Measurements from ENCODE around the gene NXPH3.
A peak's percentile ranks its signal among the peaks of the same experiment; 100 is the strongest.

Gene NXPH3

DNA sequence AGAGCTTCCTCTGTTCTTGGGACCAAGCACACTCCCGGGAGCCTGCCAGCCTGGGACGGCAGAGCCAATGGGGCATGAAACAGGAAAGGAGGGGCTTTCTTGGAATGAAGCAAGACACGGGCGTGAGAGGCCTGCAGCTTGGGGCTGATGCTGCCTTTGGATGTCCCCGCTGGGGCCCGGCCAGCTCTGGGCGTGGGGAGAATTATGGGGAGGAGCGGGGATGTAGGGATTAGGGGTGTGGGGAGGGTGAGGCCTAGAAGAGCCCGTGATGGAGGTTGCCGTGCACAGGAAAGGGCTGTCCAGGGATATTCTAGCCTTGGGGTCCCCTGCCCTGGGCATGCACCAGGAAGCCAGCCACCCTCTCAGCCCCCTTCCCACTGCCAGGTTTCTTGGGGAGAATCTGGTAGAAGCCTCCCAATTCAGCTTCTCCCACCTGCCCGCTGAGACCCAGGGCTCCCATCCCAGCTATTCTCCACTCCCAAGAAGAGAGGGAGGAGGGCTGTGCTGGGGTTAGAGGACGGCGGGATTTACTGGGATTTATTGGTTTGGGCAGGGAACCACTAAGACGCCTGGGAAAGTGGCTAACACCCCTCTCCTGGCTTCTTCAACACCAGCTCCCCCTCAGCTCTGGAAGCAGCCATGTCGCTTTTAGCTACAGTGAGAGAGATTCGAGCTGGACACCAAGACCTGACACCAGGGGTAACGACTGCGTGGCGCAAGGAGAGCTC lies 20.0 kb upstream of the NXPH3 start:
- no peak for DNase-seq

DNA sequence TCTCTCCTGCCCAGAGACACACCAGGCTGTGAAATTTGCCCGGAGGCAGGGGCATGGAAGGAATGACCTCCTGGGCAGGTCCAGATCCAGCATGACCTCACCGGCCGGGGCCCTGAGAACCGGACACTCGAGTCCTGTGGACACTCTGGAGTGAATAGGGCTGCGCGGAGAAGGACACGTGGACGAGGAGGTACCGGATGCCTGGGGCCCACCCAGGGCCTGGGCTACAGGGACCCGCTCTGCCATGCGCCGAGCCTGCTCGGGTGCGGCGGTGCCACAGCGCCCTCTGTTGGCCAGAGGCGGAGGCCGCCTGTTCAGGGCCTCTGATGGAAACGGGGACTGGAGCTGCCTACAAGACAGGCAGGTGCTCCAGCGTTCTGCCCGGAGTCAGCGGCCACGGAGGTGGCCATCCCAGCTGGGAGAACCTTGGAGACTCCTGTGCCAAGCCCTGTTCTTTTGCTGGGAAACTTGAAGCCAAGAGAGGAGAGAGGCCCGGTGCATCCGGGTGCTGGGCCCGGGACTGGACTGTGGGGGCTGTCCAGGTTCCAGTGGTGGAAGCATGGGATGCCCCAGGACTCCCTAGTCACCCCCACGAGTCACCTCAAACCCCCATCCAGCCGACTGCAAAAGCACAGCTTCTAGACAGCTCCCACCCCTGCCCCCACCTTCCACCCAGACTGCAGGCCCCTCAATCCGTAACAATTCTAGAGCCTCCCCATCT lies 19.3 kb upstream of the NXPH3 start:
- DNase-seq, result peak; percentile 41

DNA sequence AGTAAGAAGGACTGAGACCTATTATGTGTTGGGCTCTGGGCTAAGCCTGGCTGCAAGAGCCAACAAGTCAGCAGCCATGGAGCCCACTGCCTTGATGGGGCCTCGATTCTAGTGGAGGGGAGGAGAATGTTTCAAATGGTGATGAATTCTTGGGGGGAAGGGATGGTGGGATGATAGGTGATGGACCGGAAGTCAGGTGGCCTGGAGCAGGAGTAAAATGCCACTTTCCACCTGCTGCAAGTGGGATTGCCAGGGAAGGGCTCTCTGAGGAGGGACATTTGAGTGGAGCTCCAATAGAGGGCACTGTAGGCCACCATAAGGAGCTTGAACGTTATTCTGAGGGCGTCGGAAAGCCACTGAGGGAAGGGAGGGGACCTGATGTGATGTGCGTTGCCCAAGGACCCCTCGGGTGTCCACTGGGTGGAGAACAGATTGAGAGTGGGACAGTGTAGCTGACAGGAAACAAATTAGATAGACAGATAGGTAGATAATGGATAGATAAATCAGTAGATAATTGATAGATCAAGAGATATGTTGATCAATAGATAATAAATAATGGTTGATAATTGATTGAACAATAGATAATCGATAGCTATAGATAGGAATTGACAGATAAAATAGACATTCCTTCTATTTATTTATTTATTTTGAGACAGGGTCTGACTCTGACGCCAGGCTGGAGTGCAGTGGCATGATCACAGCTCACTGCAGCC lies 18.2 kb upstream of the NXPH3 start:
- peak; percentile 56 for DNase-seq

DNA sequence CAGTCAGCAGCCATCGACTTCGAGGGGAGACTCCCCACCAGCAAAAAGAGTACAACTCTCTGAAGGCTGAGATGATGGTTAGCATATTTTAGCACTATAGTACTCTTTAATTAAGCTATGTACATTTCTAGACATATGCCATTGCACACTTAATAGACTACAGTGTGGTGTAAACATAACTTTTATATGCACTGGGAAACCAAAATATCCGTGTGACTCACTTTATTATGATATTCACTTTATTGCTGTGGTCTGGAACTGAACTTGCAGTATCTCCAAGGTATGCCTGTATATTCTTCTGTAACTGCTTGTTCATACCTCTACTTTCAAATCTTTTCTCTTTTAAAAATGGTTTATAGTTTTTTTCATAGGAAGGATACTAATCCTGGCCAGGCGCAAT lies 11.0 kb upstream of the NXPH3 start:
- DNase-seq, result no peak

DNA sequence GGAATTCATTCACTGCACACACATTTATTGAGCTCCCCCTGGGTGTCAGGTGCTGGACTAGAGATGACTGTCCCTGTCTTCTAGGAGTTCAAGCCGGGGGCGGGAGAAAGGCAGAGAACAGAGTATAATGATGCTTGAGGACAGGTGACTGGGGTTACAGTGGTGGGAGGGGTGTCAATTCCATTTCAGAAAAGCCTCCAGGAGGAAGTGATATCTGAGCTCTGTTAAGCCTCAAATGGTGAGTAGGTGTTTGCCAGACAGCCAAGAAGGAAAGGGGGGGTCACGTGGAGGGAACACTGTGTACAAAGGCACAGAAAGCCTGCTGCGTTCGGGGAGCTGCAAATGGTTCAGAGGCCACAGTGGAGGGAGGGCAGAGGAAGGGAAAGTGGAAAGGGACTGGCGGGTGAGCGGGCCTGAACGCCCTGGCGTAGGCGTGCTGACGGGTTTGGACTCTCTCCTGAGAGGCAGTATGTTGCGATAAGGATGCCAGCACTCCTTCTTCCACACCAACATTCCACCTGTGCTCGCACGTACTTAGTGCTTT lies 9.7 kb upstream of the NXPH3 start:
- peak; percentile 32 for DNase-seq

DNA sequence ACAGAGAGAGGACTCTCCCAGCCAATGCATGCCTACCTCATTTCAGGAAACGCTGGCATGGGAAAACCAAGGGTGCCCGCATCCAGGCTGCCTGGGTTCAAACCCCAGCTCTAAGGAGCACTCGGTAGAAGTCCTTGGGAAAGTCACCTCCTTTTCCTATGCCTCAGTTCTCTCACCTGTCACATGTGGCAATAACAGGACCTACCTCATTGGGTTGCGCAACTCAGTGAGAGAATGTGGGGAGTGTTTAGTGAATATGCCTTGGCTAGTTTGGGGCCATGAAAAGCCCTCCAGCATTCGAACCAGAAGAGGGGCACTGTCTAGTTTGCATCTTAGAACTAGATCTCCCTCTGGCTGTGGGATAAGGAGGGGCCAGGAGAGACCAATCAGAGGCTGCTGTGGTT lies 9.0 kb upstream of the NXPH3 start:
- DNase-seq, result no peak

DNA sequence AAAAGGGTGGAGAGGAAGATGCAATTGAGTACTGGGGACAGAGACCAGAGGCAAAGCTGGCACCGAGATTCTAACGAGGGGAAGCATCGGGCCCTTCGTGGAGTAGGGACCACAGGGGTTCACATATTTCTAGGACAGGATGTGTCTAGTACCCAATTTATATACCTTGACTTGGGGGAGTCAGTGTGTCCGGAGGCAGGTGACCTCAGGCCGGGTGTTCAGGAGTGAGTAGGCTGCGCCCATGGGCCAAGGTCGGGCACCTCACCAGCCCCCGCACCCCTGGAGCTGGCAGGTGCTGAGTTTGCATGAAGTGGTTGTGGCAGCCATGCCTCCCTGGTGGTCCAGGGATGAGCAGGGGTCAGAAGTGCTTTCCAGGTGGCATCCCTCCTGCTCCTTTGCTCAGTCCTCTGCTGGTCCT lies 8.6 kb upstream of the NXPH3 start:
- no peak for DNase-seq

DNA sequence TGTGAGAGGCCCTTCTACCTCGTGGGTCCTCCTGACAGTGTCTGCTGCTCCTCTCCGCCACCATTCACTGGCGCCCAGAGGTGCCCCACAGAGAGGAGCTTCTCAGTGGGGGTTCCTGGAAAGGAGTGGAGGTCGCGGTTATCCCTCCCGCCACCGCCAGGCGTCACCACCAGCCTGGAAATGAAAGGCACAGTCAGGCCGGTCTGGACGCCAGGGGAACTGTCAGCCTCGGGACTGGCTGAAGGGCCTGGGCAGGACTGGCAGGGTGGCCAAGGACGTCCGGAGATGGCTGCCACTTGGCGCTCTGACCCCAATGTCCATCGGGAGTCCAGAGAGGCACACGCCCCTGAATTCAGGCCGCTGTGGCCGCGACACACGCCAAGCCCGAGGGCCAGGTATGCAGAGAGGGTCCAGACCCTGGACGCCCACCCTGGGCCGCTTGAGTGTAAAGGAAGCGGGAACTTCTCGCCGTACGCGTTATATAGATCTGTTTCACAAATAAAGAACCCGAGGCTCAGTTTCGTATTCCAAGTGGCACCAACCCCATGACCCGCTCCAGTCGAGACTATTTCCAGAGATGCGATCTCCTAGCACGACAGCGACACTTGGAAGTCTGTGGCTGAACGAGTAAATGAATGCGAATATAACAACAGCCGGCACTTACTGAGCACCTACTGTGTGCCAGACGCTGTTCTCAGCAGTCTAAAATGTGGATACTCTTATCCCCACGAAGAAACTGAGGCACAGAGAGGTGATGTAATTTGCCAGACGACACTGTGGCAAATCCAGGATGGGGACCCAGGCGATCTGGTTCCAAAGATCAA lies 7.6 kb upstream of the NXPH3 start:
- DNase-seq, result peak; percentile 43

DNA sequence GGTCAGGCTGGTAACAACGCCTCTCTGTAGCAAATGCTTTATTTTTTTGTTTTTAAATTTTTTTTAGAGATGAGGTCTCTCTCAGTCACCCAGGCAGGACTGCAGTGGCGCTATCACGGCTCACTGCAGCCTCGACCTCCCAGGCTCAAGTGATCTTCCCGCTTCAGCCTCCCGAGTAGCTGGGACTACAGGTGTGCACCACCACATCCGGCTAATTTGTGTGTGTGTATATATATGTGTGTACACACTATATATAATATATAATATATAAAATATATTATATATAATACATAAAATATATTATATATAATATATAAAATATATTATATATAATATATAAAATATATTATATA lies 7.0 kb upstream of the NXPH3 start:
- peak; percentile 16 for DNase-seq

DNA sequence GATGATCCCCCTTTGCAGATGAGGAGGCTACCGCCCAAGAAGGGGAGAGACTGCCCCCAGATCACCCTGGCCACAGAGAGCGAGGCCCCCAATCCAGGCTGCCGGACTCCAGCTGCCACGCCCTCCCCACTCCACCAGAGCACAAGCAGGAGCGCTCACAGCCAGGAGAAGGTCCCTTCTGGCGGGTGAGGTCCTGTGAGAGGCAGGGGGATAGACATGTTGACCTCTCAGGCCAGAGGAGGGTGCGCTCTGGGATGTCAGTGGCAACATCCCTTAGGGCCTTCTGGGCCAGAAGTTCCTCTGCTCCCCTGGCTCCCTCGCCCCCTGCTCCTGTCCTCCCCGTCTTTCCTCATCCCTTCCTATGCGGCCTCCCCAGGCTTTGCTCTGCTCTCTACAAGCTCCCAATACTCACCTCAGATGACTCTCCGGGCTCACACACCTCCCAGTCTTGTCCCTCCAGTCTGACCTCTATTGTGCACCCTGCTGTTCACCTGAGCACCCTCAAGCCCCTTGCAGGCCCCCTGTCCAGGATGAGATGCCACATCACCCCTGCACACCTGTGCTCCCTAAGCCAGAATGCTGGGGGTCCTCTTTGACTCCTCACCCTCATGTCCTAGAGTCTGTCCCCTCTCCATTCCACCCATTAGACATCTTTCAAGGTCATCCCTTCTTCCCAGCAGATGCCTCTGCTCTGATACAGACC lies 5.0 kb upstream of the NXPH3 start:
- no peak for DNase-seq

DNA sequence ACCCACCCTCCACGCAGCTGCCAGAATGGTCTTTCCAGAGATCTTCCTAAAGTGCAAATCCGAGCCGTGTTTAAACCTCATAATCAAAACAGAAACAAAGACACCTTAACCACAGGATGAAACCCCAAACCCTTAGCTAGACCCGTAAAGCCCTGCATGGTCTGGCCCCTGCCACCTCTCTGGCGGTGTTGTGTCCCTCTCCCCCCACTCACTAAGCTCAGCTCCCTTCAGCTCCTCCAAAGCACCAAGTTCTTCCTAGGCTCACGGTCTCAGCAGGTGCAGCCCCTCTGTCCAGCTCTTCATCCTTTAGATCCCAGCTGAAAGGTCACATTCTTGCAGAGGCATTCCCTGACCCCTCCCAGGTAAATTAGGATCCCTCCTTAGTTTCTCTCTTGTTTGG lies 4.4 kb upstream of the NXPH3 start:
- DNase-seq, result no peak

DNA sequence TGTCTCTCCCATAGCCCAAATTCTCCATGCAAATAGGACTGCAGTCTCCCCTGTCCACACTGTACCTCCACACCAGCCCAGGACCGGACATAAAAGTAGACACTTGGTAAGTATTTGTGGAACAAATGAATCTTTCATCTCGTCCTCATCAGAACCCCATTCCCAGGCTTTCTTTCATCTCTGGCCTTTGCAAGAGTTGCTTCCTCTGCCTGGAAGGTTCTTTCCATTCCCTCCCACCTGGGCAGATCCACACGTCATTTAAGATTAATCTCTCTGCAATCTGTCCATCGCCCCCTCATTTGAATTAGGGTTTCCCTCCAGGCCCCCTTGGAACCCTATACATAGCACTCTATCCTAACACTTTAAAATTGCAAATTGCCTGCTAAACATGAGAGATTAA lies 3.9 kb upstream of the NXPH3 start:
- no peak for DNase-seq

DNA sequence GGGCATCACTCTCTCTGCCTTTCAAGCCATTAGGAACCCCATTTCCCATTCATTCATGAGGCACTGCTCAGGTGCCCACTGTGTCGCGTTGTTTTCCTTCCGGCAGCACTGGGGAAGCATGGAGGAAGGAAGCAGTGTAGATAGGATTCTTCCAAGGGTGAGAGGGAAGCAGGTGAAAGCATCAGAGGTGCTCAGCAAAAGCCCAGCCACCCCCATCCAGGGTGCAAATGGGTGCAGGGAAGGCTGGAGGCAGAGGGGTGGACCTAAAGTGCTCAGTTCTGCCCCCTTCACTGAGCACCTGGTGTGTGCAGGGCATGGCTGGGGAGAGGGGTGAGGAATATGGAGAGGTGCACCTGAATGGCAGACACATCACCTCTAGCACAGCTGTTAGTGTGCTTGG lies 3.4 kb upstream of the NXPH3 start:
- no peak for DNase-seq

DNA sequence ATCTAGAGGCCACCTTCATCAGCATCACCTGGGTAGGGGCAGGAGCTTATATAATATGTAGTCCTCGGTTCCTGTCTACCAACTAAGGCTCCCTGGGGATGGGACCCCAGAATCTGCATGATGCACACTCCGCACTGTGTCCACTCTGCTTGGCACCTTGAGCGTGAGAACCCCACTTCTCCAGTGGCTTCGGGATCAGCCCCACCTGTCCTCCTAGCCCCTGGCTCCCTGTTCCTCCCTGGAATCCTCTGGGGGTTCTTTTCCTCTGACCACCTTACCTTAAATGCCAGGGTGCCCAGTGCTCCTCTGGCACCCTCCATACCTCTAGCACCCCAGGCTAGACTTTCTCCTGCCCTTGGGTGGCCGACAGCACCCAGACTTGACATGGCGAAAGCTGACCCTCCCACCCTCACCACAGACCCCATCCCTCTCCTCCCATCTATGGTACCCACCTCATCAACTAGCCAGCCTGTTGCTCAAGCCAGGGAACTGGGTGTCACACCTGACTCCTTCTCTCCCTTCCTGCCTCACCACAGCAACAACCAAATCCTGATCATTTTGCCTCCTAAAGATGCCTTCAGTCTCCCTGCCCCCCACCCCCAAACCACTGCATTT lies 2.8 kb upstream of the NXPH3 start:
- no peak for DNase-seq

DNA sequence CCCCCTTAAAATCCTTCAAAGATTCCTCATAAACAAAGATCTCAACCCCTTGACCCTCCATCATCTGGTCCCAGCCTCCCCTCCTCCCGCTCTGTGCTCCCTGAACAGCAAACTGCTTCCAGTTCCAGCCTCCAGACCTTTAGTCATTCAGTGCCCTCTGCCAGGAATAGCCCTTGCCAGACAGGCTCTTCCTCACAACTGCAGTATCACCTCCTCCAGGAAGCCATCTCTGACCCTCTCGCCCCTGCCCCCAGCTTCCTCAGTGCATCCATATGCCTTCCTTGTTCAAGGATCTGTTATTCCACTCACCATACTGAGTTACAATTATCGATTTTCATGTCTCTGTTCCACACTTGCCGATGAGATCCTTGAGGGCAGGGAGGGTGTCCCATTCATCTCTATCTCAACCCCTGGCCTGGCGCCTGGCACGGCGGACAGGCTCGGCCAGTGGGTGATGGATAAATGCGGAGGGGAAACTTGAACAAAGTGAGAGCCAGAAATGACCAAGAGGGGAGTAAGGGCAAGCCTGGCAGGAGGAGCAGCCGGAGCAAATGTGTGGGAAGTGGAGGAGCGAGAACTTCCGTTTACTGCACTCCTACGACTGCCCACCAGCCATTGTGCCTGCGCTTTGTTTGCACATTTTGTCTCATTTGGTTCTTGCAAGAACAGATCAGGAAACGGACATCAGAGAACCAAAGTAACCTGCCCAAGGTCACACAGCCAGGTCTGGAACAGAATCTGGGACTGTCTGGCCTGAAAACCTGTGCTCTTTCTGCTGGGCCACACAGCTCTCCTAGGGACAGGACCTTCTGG lies 2.0 kb upstream of the NXPH3 start:
- no peak for DNase-seq

DNA sequence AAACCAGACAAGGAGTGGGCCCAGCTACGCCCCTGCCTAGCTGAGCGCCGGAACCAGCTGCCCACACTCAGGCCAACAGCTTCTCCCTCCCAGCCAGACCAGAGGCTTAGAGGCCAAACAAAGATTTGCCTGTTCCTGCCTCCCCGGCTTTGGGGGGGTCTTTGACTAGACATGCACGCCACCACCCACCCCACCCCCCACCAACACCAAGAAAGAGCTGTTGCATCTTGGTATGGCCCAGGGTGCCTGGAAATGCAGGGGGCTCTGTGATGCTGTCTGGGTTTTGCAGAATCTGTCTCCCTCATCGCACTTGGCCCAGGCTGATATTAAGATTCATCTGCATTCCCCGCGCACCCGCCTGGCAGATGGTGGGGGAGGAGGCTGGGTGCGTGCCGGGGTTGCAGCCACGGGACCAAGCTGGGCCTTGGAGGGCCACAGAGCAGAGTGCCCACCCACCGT lies 1.3 kb upstream of the NXPH3 start:
- DNase-seq, result no peak

DNA sequence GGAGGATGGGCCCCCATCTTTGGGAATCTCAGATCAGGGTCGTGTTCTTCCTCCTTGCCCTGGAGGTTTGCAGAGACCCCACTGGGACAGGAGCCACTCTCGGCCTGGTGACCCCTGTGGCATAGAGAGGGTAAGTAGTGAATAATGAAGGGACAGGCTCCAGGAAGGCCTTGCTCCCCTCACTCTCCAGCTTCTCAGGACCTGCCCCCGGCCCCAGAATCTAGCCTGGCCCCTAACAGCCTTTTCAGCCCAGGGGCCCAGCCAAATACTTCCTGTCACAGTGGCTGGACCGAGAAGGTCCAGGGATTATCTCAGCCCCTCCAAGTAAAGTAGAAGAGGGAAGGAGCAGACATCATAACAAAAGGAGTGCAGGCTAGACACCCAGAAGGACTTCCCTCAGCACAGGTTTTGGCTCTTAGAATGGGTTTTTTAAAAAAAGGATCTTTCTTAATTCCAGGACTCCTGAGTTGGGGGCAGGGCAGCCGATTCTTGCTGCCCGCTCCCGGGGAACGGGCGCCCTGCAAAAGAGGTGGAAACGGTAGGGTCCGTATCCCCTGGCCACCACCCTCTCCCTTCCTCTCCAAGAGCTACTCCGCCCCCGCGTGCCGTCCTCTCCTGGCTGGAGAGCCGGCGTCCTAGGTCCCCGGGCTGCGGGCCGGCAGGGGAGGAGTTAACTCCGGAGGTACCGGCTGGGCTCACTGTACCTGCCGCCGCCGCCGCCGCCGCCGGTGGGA lies 559 bp upstream of the NXPH3 start:
- no peak for DNase-seq

DNA sequence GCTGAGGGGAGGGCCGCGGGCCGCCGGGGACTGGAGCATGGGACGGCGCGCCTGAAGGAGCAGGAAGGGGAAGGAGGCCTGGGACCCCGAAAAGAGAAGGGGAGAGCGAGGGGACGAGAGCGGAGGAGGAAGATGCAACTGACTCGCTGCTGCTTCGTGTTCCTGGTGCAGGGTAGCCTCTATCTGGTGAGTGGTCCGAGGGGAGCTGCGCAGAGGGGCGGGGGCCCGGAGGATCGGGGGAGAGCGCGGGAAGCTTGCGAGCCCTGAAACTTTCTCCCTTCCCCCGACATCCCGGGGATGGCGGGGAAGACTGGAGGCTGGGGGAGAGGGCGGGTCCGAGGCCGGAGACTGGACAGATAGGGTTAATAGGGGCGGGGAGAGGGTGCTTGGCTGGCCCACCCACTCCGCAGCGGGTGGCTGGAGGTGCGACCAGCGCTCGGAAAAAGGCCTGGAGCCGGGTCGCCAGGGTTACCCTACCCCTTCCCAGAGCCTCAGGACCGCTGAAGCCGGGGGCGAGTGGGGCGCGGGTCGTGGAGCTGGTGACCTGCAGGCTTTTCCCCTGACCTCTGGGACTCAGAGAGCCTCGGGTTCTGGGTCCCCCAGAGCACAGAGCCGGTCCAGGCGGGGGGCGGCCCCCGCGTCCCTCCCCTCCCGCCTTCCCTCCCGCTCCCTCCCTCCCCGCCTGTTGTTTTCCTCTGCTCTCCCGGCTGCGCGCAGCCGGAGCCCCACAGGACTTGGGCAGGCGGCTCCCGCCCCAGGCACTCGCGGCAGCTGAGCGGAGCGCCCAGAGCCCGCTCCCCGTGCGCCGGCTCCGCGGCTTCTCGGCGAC lies 631 bp downstream of the NXPH3 start:
- no peak for DNase-seq
